ENCODE measurements around the gene U2AF1L4.
A peak's percentile ranks its signal among the peaks of the same experiment; 100 is the strongest.

The U2AF1L4 gene

GRCh38 chr19:35712567-35713505, 32.4 kb downstream of the U2AF1L4 start:
- DNase-seq (ENCODE audit: low read depth in 2 of 2): peak; percentile 70 to 73

GRCh38 chr19:35710784-35711723, 34.2 kb downstream of the U2AF1L4 start:
- peak; percentile 57 to 72 for DNase-seq (ENCODE audit: low read depth in 2 of 2)

- no peak for DNase-seq (ENCODE audit: low read depth in 2 of 2)
Measured at GRCh38 chr19:35708391-35708790, 36.8 kb downstream of the U2AF1L4 start.

GRCh38 chr19:35704218-35704617, 41.0 kb downstream of the U2AF1L4 start, which contains the start of gene ZBTB32:
TSS of gene ZBTB32 (plus strand) at chr19:35704558. CDS start at chr19:35714627, 10,069 bp downstream.
- no peak for DNase-seq (ENCODE audit: low read depth in 2 of 2)

- DNase-seq (ENCODE audit: low read depth in 2 of 2): no peak
Measured at GRCh38 chr19:35703343-35703742, 41.9 kb downstream of the U2AF1L4 start.

GRCh38 chr19:35702223-35703012, 42.8 kb downstream of the U2AF1L4 start:
- DNase-seq (ENCODE audit: low read depth in 2 of 2): peak; percentile 90 to 93

GRCh38 chr19:35696835-35697234, 48.4 kb downstream of the U2AF1L4 start:
- DNase-seq (ENCODE audit: low read depth in 2 of 2): no peak

GRCh38 chr19:35695895-35696422, 49.3 kb downstream of the U2AF1L4 start:
- no peak for DNase-seq (ENCODE audit: low read depth in 2 of 2)

- peak; percentile 78 to 89 for DNase-seq (ENCODE audit: low read depth in 2 of 2)
Measured at GRCh38 chr19:35693835-35694599, 51.2 kb downstream of the U2AF1L4 start.

GRCh38 chr19:35693422-35693821, 51.8 kb downstream of the U2AF1L4 start:
- DNase-seq (ENCODE audit: low read depth in 2 of 2): no peak

Measured in stimulated activated CD8-positive, alpha-beta memory T cell treated with anti-CD3 and anti-CD28 coated beads, Interleukin-7, amount 100 ng/mL, for 4 hours (primary cell).